Activated CD4-positive, alpha-beta T cell treated with anti-CD3 and anti-CD28 coated beads, Interleukin-2, amount 50 U/mL, for 24 hours (primary cell): Measurements from ENCODE around the gene STXBP5.

Experiments
- DNase-seq, 2 donors: peaks; one replicate each; pipeline ENCODE4 v3.0.0-alpha.2; 2020; ENCODE audit warnings: low read depth in 1 of 2, low spot score in 1 of 2

The STXBP5 gene

DNA sequence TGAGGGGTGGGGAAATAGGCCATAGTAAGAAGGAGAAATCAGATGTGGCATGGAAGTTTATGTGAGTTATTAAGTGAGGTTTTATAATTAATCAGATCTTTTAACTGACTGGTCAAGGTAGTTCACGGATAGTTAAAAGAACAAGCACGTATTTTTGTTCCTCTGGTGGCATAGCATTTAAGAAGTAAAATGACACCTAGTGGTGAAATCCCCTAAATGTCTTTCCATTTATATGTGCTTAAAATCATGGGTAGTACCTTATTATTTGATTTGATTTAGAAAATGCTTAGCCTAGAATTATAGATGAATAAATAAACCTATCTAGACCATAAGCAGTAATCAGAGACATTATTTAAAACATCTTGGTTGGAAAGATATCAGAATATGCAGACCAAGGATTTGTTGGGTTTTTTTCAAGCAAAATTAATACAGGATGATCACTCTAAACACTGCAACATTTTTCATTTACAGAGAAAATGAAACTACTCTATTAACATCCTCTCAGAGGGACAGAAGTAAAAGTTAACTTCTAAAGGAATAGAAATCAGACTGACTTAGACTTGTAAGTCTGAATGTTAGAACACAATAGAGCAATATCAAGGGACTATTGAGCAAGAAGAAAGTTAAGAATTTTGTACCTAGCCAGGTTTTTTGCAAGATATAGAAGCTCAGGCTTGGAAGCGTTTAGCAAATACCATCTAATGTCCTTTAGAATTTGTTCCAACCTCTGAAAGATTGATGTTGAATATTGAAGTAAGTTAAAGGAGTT, 81.1 kb downstream of the STXBP5 start:
- DNase-seq = no peak

DNA sequence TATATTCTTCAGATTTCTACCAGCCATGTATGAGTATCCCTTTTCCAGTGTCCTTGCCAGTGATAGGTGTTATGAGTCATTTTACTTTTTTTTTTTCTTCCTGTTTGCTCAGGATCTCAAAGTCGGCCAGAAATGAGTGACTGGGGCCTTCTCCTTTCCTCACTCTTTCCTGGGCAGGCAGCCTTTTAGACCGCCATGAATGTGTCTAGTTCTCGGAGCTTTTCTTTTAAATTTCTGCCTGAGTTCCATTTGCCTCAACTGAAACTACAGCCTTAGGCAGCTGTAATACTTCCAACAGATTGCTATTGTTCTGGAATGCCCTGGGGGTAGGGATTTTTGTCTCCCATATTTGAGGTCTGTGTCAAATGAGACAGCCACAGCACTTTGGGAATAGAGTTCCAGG, 83.7 kb downstream of the STXBP5 start:
- DNase-seq = no peak

DNA sequence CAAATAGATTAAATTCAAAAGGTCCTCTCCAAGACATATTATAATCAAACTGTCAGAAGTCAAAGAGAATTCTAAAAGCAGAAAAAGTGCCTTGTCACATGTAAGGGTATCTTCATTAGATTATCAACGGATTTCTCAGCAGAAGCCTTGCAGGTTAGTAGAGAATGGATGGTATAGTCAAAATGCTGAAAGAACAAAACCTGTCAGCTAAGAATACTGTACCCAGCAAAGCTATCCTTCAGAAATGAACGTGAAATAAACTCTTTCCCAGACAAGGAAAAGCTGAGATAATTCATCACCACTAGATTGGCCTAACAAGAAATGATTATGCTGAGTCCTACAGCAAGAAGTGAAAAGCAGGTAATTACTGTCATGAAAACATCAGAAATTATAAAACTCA, 92.9 kb downstream of the STXBP5 start:
- DNase-seq = no peak

DNA sequence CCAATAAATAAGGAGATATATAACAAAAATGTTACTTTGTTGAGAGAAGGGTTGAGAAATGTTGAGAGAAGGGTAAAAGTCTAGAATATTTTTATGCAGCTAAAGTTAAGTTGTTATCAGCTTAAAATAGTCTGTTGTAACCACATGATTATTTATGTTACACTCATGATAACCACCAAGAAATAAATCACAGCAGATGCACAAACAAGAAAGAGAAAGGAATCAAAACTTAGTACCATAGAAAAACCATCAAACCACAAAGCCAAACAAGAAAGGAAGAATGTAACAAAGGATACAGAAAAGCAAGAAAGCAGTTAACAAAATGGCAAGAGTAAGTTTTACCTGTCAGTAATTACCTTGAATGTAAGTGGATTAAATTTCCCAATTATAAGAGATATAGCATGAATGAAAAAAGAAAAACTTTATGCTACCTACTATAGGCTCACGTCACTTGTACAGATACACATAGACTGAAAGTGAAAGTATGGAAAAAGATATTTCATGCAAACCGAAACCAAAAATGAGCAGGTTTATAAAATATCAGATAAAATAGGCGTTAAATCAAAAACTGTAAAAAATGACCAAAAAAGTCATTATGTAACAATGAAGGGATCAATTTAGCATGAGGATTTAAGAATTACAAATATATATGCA, 93.6 kb downstream of the STXBP5 start:
- no peak for DNase-seq

DNA sequence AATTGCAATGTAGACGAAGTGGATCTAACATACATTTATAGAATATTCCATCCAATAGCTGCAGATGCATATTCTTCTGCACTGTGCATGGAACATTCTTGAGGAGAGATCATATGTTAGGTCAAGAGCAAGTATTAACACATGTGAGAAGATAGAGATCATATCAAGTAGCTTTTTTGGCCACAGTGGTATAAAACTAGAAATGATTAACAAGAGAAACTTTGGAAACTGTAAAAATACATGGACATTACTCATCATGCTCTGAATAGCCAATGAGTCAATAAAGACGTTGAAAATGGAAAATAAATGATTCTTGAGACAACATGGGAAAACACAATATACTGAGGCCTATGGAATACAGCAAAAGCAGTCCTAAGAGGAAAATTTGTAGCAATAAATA, 94.2 kb downstream of the STXBP5 start:
- no peak for DNase-seq

DNA sequence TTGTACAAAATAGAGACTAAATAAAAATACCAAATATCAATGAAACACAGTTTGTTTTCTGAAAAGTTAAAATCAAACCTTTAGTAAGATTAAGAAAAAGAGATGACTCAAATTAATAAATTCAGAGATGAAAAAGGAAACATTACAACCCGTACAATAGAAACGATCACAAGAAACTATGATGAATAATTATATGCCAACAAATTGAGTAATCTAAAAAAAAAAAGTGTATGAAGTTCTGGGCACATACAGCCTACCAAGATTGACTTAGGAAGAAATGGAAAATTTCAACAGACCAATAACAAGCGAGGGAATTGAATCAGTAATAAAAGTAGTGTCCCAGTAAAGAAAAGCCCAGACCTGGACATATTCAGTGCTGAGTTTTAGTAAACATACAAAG, 94.8 kb downstream of the STXBP5 start:
- DNase-seq = no peak

DNA sequence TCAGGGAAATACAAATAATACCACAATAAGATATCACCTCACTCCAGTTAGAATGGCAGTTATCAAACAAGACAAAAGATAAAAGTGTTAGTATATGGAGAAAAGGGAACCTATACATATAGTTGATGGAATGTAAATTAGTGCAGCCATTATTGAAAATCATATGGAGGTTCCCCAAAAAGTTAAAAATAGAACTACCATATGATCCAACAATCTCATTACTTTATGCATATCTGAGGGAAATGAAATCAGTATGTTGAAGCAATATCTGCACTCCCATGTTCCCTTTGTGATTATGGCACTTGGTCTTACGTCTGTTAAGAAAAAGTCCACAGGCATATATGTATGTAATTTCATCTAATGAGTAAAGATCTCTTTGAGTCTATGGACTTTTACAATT, 96.9 kb downstream of the STXBP5 start:
- DNase-seq = no peak

DNA sequence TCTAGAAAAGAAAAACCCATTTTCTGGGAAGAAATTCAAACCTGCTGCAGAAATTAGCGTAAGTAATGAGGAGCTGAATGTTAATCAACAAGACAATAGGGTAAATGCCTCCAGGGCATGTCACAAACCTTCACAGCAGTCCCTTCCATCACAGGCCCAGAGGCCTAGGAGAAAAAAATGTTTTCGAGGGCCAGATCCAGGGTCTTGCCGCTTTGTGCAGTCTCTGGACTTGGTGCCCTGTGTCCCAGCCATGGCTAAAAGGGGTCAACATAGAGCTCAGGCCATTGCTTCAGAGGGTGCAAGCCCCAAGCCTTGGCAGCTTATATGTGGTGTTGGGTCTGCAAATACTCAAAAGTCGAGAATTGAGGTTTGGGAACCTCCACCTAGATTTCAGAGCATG, 99.8 kb downstream of the STXBP5 start:
- no peak for DNase-seq

DNA sequence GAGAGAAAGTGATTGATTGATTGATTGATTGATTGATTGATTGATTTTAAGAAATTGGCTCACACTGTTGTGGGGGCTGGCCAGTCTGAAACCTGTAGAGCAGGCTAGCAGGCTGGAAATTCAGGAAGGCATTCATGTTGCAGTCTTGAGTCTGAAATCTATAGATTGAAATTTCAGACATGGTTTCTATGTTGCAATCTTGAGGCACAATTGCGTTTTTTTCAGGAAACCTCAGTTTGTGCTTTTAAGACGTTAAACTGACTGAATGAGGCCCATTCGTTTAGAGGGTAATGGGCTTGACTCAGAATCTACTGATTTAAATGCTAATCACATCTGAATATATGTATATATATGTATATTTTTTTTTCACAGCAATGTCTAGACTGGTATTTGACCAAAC, 106.3 kb downstream of the STXBP5 start:
- DNase-seq = no peak

DNA sequence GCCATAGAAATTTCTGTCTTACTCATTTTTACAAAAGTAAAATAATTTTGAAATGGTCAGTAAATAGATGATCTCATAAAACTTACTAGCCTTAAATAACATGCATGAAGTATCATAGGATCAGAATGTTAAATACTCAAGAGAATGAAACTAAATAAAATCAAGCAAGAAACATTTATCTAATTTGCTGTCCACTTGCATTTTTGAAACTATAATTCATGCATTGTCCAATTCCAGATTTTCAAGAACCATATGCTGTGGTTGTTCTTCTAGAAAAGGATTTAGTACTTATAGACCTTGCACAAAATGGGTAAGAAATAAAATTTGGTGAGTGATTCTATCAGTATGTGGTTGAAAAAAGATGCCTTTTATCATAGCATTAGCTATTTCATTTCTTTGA, 107.0 kb downstream of the STXBP5 start:
- DNase-seq = no peak

DNA sequence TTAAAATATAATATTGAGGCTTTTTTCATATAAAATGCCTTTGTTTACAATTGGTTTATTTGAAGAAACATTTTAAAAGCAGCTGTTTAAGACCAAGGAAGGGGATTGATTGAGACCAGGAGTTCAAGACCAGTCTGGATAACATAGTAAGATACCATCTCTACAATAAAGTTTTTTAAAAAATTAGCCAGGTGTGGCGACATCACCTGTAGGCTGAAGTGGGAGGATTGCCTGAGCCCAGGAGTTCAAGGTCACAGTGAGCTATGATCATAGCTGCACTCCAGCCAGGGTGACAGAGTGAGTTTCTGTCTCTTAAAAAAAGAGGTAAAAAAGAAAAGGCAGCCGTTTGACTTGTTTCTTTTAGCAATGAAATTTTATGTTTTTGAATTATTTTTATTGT, 117.0 kb downstream of the STXBP5 start:
- DNase-seq = no peak

DNA sequence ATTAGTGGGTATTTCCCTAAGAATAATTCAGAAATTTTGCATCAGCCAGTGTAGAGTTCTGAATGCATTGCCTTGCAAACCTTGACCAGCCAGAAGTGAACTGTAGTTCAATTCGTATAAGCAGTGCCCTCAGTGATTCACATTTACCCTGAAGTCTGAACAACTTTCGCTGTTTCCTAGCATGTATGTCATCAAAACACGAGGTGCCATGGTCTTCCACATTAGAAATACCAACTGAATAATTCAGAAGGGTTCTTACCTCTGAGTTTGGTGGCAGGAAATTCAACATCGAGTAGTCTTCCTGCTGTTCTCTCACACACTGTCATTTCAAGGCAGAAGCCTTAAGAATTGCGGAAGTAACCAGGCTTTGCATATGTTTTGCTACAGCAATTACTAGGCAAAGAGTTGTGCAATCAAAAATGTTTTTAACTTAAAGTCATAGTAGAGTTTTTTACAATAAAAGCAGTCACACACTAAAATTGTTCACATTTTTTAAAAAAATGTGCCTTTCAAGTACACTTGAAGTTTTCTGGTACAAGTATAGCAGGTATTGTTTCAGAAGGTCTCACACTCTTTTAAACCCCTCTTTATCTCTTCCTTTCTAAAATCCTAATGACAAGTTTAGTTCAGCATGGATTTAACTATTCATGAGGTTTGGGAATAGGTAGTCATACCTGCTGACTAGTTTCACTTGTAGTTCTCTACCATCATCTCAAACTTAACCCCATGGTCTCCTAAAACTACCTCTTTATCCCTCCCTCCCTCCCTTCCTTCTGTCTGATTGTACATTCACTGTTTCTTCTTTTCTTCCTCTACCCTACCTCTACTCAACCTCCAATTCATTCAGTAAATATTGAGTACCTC, 118.3 kb downstream of the STXBP5 start:
- DNase-seq = peak in 1 of 2 donors; percentile 6

DNA sequence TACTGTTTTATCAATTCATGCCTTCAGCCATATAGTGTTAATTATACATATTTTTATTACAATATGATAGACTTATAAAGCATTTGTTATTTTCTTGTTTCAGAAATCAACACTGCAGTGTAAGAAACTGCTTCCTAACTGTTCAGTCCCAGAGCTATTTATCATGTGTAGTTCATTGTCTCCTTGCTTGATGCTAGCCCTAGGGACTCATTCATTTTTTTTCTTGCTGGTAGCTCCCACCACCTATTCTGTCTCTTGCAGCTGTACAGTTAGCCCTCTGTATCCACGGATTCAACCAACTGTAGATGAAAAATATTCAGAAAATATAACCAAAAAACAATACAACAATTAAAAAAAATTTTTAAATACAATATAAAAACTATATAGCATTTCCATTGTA, 121.3 kb downstream of the STXBP5 start:
- DNase-seq = no peak

DNA sequence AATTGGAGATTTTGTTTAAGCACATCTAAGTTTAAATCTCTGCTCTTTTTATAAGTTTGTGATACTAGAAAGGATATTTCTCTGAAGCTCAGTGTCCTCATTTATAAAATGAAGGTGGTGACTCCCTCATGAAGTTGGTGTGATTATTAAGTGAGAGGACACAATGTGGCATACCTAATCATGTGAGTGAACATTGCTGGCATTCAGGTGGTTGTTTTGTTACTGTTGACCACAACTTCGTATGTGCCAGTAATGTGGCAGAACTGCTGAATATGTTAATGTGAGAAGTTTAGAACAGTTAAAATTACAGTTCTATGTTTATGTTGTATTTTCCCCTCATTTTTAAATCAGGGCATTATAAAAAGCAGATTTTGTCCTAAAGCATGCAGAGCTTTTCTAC, 127.2 kb downstream of the STXBP5 start:
- DNase-seq = no peak

DNA sequence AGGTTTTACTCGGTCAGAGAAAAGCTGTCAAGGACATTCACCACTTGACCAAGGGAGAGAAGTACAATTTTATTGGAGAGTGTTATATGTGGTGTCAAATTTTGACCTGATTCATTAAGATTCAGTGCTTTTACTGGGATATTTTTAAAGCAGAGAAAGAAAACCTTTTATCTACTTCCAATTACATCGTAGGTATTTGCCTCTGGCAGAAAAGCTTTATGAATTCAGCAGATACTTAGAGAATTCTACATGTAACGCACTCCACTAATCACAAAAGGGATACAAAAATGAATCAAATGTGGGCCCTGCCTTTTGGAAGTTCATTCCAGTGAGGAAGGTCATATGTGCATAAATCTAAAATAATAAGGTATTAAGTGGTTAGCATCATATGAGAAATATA, 133.7 kb downstream of the STXBP5 start:
- DNase-seq = no peak

DNA sequence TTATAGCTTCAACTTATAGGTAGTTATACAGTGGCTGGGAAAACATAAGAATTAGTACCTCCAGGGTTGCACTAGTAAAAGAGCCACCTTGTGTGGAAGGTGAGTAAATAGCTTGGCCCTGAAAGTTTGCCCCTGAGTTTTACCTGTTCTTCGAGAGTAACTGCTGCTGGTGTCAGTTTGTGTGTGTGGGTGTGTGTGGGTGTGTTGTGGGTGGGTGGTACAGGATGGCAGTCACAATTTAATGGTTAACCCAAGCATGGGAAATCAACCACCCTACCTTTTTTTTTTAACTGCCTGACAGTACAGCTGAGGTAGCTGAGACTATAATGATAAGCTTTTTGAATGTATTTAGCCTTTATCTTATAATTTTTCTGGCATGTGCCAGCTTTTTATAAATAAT, 137.3 kb downstream of the STXBP5 start:
- no peak for DNase-seq

DNA sequence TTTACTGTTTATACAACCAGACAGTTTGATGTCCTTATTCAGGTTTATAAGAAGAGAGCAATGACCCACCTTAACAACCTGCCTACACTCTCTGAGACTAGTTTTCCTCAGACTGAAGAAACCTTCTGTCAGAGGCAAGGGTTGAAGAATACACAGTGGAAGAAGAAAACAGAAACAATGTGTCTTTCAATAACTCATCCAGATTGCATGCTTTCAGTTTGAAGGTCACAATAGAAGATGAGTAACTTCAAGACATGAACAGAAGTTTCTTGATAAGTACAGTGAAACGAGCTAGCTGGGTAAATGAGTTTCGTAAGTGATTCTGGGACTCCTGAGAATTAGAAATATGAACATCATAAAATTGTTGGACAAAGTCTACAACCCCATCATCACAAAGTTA, 141.7 kb downstream of the STXBP5 start:
- no peak for DNase-seq

DNA sequence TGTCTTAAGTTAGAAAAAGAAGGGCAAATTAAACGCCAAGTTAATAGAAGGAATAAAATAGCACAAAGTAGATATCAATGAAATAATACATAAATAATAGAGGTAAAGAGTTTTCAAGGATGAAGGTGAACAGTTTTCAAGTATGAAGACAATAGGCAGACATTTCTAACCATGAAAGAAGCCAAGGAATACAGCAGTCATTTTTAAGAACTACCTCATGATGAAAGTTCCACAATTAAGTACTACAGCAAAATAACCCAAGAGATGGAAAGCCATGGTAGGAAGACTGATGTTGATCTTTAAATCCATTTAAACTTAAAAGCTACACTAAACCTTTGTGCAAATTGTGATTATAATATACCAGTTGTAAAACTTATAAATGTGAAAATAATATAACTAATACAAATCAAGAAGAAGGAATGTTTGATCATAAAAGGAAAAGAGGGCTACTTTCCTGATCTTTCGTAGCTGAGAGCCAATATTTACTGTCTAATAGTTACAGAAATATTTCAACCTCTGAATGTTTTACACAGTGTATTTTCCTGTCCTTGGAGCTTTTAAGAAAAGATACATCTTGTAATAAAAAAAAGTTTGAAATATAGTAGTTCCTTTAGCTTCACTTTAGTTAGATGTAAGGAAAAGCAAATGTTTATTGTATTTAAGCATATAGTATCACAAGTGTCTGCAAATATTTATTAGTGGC, 143.1 kb downstream of the STXBP5 start:
- DNase-seq = no peak

DNA sequence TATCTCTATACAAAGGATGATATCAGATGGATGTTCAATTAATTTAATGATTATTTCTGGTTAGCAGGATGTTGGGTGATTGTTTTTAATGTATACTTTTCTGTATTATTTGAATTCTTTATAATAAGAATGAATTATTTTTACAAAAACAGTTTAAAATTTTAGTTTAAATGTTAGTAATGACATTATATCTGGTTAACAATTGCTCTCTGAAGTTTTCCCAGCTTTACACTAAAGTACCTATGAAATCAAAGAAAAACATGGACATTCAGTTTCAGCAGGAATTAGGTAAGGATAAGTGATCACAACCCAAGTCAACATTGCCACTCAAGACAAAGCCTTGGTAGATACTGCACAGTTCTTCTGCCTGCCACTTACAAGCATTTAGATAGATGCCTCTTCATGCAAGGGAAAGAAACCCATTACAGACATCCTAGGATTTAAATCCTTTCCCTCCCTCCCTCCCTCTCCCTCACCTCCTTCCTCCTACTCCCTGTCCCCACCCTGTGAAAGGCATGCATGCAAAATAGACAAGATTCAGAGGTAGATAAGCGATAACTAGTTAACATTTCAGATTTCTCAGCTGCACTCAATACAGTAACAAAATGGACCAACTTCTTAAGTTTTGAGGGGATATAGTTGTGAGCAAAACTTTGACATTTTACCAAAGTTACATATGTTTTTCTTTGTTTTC, 143.8 kb downstream of the STXBP5 start:
- DNase-seq = no peak

DNA sequence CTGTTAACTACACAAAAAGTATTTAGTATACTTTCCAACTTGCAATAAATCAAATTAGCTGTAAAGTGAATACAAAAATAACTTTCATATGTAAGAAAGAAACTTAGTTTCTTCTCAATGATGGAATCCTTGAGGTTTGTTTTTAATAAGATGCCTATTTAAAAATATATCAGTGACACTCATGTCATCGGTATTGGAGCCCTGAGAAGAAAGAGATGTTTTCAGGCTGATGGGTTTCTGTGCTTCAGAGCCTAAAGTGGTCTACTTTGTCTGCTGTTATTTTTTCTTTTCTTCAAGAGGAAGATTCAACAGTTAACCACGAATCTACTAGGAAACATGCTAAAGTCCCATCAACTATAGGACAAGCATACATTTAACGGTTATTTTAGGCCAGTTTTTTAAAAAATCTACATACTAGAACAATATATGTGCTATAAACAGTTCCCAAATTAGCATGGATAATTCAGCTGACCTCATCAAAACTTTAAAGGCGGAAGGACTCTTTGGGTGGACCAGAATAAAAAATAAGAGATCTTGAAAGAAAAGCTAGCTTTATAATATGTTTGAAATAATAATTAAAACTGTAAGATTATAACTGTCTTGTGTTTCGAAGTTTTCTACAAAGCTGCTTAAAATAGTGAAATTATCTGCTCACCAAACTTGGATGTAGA, 157.2 kb downstream of the STXBP5 start:
- no peak for DNase-seq
